Measurements from ENCODE around the gene STAG3. TPM values are rescaled to one million over a fixed set of nuclear protein-coding genes. Genes with fewer than 3 reads are reported as not detected.

Gene STAG3
- total RNA-seq, 1 experiment from 2014 or later, result 5.2 TPM

DNA sequence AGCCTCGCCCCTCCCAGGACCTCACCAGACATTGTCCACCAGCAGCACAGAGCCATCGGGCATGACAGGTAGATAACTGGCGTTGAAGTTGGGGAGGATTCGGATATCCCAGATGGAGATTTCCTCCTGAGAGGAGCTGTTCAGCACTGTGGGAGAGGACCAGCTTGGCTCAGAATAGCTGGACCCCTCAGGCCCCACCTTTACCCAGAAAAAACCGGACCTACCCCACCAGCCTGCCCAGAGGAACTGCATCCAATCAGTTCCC is 20.7 kb upstream of the STAG3 start (continued):
- TF ChIP-seq, protein P1, sequence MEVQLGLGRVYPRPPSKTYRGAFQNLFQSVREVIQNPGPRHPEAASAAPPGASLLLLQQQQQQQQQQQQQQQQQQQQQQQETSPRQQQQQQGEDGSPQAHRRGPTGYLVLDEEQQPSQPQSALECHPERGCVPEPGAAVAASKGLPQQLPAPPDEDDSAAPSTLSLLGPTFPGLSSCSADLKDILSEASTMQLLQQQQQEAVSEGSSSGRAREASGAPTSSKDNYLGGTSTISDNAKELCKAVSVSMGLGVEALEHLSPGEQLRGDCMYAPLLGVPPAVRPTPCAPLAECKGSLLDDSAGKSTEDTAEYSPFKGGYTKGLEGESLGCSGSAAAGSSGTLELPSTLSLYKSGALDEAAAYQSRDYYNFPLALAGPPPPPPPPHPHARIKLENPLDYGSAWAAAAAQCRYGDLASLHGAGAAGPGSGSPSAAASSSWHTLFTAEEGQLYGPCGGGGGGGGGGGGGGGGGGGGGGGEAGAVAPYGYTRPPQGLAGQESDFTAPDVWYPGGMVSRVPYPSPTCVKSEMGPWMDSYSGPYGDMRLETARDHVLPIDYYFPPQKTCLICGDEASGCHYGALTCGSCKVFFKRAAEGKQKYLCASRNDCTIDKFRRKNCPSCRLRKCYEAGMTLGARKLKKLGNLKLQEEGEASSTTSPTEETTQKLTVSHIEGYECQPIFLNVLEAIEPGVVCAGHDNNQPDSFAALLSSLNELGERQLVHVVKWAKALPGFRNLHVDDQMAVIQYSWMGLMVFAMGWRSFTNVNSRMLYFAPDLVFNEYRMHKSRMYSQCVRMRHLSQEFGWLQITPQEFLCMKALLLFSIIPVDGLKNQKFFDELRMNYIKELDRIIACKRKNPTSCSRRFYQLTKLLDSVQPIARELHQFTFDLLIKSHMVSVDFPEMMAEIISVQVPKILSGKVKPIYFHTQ (CRISPR knock-in tag; IDR thresholded peaks at IDR 0.05), result no peak
- TF ChIP-seq FOXJ3 (CRISPR knock-in tag; IDR thresholded peaks at IDR 0.05; ENCODE audit: borderline replicate concordance) (no peak), TP53 (CRISPR knock-in tag; IDR thresholded peaks at IDR 0.05) (no peak), ZNF396 (CRISPR knock-in tag; IDR thresholded peaks at IDR 0.05; ENCODE audit: borderline replicate concordance) (no peak), ZNF263 (CRISPR knock-in tag; IDR thresholded peaks at IDR 0.05; ENCODE audit: low read depth) (no peak), RELA (CRISPR knock-in tag; IDR thresholded peaks at IDR 0.05; ENCODE audit: borderline replicate concordance) (no peak), KAT7 (CRISPR knock-in tag; IDR thresholded peaks at IDR 0.05; ENCODE audit: borderline replicate concordance) (no peak)
- TF ChIP-seq, protein P2, sequence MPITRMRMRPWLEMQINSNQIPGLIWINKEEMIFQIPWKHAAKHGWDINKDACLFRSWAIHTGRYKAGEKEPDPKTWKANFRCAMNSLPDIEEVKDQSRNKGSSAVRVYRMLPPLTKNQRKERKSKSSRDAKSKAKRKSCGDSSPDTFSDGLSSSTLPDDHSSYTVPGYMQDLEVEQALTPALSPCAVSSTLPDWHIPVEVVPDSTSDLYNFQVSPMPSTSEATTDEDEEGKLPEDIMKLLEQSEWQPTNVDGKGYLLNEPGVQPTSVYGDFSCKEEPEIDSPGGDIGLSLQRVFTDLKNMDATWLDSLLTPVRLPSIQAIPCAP (CRISPR knock-in tag; IDR thresholded peaks at IDR 0.05), result no peak
- TF ChIP-seq, protein P3, sequence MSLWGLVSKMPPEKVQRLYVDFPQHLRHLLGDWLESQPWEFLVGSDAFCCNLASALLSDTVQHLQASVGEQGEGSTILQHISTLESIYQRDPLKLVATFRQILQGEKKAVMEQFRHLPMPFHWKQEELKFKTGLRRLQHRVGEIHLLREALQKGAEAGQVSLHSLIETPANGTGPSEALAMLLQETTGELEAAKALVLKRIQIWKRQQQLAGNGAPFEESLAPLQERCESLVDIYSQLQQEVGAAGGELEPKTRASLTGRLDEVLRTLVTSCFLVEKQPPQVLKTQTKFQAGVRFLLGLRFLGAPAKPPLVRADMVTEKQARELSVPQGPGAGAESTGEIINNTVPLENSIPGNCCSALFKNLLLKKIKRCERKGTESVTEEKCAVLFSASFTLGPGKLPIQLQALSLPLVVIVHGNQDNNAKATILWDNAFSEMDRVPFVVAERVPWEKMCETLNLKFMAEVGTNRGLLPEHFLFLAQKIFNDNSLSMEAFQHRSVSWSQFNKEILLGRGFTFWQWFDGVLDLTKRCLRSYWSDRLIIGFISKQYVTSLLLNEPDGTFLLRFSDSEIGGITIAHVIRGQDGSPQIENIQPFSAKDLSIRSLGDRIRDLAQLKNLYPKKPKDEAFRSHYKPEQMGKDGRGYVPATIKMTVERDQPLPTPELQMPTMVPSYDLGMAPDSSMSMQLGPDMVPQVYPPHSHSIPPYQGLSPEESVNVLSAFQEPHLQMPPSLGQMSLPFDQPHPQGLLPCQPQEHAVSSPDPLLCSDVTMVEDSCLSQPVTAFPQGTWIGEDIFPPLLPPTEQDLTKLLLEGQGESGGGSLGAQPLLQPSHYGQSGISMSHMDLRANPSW (CRISPR knock-in tag; conservative IDR thresholded peaks at IDR 0.05; ENCODE audit: low read depth), result no peak
- TF ChIP-seq, protein P4, sequence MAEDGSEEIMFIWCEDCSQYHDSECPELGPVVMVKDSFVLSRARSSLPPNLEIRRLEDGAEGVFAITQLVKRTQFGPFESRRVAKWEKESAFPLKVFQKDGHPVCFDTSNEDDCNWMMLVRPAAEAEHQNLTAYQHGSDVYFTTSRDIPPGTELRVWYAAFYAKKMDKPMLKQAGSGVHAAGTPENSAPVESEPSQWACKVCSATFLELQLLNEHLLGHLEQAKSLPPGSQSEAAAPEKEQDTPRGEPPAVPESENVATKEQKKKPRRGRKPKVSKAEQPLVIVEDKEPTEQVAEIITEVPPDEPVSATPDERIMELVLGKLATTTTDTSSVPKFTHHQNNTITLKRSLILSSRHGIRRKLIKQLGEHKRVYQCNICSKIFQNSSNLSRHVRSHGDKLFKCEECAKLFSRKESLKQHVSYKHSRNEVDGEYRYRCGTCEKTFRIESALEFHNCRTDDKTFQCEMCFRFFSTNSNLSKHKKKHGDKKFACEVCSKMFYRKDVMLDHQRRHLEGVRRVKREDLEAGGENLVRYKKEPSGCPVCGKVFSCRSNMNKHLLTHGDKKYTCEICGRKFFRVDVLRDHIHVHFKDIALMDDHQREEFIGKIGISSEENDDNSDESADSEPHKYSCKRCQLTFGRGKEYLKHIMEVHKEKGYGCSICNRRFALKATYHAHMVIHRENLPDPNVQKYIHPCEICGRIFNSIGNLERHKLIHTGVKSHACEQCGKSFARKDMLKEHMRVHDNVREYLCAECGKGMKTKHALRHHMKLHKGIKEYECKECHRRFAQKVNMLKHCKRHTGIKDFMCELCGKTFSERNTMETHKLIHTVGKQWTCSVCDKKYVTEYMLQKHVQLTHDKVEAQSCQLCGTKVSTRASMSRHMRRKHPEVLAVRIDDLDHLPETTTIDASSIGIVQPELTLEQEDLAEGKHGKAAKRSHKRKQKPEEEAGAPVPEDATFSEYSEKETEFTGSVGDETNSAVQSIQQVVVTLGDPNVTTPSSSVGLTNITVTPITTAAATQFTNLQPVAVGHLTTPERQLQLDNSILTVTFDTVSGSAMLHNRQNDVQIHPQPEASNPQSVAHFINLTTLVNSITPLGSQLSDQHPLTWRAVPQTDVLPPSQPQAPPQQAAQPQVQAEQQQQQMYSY (CRISPR knock-in tag; IDR thresholded peaks at IDR 0.05), result no peak

DNA sequence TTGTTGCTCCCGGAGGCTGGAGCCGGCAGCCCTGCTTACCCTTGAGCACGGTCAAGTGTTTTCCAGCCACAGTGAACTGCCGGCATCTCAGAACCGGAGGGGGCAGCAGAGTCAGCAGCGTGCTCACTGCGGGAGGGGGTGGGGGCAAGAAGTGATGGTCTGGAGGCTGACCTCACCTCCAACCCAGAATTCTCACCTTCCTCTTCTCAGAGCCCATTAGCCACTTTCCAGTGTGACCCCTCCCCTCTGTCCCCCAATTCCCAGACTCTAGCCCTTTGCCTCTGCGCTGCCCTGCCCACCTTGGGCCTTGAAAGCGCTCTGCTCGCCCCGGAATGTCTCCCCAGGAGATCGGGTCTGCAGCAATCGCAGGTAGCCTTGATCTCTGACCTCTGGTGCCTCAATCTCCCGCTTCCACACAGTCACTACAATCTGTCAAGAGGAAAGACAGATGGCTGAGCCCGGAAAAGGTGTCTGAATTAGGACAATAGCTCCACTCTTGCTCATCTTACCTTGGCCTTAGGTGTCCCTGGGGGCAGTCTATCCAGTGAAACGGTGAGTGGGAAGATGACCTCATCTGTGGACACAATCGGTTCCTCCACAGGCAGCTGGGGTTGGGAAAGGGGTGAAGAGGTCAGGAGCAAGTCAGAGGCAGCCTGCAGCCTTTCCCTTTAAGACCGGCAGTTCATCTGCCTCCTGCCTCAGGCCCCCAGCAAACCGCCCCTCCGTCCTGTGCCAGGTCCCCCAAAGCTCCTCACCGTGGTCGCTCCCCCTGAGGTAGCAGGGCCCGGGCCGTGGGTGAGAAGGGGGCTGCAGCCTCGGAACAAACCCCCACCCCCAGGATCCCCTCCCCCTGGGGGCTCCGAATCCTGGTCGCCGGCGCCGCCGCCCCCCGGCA is 20.1 kb upstream of the STAG3 start:
- no peaks in the 10 kb centered on the region for H3K9me3 Mint-ChIP-seq
- ChIA-PET CTCF (interaction anchor here (0.6 to 1.8 kb wide), 6 partner anchors 9 to 60 kb away, joined by 3 to 6 read pairs (median 4); partner anchors contain the start of genes GAL3ST4 and LAMTOR4), POLR2A (interaction anchor here (0.5 to 0.6 kb wide), 2 partner anchors 9 to 308 kb away, joined by 3 read pairs; partner anchors contain the start of gene LAMTOR4)
- peak overlapping the region; percentile 87 for H3K27ac Mint-ChIP-seq
- peaks cover 33% of the 10 kb centered on the region for H3K4me1 Mint-ChIP-seq
- peak overlapping the region; percentile 75 for H3K4me3 Mint-ChIP-seq
- no peak for DNase-seq (ENCODE audit: low spot score)
- H3K36me3 Mint-ChIP-seq, result peaks cover 21% of the 10 kb centered on the region
- H3K27me3 Mint-ChIP-seq (ENCODE audit: low read depth), result no peaks in the 10 kb centered on the region
- peak; percentile 13 for ATAC-seq
- TF ChIP-seq, protein P2 (CRISPR knock-in tag; IDR thresholded peaks at IDR 0.05), result no peak
- TF ChIP-seq ATF1 (CRISPR knock-in tag; IDR thresholded peaks at IDR 0.05) (no peak), ZNF671 (CRISPR knock-in tag; IDR thresholded peaks at IDR 0.05) (no peak), EMX1 (CRISPR knock-in tag; IDR thresholded peaks at IDR 0.05) (no peak), NFYB (CRISPR knock-in tag; conservative IDR thresholded peaks at IDR 0.05; ENCODE audit: low read depth) (no peak), RELA (CRISPR knock-in tag; IDR thresholded peaks at IDR 0.05; ENCODE audit: borderline replicate concordance) (no peak)
- TF ChIP-seq, protein P5, sequence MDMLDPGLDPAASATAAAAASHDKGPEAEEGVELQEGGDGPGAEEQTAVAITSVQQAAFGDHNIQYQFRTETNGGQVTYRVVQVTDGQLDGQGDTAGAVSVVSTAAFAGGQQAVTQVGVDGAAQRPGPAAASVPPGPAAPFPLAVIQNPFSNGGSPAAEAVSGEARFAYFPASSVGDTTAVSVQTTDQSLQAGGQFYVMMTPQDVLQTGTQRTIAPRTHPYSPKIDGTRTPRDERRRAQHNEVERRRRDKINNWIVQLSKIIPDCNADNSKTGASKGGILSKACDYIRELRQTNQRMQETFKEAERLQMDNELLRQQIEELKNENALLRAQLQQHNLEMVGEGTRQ (CRISPR knock-in tag; IDR thresholded peaks at IDR 0.05), result no peak
- TF ChIP-seq, protein P6, sequence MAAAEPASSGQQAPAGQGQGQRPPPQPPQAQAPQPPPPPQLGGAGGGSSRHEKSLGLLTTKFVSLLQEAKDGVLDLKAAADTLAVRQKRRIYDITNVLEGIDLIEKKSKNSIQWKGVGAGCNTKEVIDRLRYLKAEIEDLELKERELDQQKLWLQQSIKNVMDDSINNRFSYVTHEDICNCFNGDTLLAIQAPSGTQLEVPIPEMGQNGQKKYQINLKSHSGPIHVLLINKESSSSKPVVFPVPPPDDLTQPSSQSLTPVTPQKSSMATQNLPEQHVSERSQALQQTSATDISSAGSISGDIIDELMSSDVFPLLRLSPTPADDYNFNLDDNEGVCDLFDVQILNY (CRISPR knock-in tag; IDR thresholded peaks at IDR 0.05), result no peak
- TF ChIP-seq, protein P7, sequence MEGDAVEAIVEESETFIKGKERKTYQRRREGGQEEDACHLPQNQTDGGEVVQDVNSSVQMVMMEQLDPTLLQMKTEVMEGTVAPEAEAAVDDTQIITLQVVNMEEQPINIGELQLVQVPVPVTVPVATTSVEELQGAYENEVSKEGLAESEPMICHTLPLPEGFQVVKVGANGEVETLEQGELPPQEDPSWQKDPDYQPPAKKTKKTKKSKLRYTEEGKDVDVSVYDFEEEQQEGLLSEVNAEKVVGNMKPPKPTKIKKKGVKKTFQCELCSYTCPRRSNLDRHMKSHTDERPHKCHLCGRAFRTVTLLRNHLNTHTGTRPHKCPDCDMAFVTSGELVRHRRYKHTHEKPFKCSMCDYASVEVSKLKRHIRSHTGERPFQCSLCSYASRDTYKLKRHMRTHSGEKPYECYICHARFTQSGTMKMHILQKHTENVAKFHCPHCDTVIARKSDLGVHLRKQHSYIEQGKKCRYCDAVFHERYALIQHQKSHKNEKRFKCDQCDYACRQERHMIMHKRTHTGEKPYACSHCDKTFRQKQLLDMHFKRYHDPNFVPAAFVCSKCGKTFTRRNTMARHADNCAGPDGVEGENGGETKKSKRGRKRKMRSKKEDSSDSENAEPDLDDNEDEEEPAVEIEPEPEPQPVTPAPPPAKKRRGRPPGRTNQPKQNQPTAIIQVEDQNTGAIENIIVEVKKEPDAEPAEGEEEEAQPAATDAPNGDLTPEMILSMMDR (IDR thresholded peaks at IDR 0.05), result no peak
- TF ChIP-seq, protein P8, sequence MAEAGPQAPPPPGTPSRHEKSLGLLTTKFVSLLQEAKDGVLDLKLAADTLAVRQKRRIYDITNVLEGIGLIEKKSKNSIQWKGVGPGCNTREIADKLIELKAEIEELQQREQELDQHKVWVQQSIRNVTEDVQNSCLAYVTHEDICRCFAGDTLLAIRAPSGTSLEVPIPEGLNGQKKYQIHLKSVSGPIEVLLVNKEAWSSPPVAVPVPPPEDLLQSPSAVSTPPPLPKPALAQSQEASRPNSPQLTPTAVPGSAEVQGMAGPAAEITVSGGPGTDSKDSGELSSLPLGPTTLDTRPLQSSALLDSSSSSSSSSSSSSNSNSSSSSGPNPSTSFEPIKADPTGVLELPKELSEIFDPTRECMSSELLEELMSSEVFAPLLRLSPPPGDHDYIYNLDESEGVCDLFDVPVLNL (CRISPR knock-in tag; IDR thresholded peaks at IDR 0.05; ENCODE audit: borderline replicate concordance, low read depth), result no peak
